GM12875 (cell line): ENCODE measurements around the gene KIF1A.

Experiments
- H3K4me3 ChIP-seq: one replicate; pipeline ENCODE4 v1.5.1; 2011; ENCODE audit warnings: low read depth, low read length, control low read depth
- TF ChIP-seq, protein P1 (sequence below): IDR thresholded peaks from 2 replicates; pipeline ENCODE4 v1.5.1; 2011; ENCODE audit warnings: low read depth, mild to moderate bottlenecking, control low read depth, inconsistent platforms, low read length, moderate library complexity, borderline replicate concordance; ENCODE audit not compliant: insufficient read depth

Gene KIF1A

DNA sequence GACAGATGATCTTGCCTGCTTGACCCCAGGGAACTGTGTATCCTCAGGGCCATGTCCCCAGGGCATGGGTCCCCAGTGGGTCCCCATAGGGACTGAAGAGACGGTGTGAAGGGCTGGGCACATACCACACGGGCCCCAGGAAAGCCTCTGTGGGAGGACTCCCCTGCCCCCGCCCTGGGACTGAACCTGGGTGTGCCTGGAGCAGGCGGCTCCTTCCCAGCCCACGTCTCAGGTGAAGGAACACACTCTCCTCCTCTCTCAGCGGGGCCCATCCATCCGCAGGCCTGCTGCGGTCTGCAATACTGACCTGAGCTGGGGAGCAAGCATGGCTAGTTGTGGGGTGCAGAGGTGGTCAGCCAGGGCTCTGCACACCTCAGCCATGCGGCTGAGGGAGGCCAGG lies 45.2 kb downstream of the KIF1A start:
- TF ChIP-seq, protein P1, sequence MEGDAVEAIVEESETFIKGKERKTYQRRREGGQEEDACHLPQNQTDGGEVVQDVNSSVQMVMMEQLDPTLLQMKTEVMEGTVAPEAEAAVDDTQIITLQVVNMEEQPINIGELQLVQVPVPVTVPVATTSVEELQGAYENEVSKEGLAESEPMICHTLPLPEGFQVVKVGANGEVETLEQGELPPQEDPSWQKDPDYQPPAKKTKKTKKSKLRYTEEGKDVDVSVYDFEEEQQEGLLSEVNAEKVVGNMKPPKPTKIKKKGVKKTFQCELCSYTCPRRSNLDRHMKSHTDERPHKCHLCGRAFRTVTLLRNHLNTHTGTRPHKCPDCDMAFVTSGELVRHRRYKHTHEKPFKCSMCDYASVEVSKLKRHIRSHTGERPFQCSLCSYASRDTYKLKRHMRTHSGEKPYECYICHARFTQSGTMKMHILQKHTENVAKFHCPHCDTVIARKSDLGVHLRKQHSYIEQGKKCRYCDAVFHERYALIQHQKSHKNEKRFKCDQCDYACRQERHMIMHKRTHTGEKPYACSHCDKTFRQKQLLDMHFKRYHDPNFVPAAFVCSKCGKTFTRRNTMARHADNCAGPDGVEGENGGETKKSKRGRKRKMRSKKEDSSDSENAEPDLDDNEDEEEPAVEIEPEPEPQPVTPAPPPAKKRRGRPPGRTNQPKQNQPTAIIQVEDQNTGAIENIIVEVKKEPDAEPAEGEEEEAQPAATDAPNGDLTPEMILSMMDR, result no peak
- no peak overlapping the region for H3K4me3 ChIP-seq

DNA sequence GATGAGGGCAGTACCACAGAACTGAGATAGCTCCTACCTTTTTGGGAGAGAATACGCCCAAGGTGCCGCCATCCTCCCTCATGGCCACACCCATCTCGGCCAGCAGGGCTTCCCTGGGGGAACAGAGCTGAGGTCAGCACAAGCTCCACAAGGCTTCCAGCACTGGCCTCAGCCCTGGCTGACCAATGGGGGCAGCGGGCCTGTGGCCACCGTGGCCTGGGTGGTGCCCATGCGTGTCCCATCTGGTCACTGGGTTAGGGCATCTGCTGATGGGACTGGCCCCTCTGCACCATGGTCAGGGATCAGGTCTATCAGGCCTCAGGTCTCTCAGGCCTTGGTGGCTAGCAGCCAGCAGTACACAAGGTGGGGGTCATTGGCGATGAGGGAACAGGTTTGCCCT lies 50.9 kb downstream of the KIF1A start:
- H3K4me3 ChIP-seq, result no peak overlapping the region
- TF ChIP-seq, protein P1, result no peak

DNA sequence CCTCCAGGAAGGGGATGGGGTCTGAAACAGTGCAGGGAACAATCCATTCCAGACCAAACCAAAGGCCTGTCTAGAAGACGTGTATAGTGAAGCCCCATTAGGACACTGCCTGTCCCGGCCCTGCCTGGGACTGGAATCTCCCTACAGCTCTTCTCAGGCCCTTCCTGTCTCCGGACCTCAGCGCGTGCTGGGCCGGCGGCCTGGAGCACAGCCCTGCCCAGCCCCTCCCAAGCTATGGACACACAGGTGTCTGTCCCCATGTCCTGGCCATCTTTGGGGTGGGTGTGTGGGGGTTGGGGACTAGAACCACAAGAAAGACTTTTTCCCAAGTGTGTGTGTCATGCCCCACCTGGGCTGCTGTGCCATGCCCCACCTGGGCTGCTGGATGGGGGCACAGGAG lies 51.8 kb downstream of the KIF1A start:
- H3K4me3 ChIP-seq, result no peak overlapping the region
- TF ChIP-seq, protein P1, result no peak

DNA sequence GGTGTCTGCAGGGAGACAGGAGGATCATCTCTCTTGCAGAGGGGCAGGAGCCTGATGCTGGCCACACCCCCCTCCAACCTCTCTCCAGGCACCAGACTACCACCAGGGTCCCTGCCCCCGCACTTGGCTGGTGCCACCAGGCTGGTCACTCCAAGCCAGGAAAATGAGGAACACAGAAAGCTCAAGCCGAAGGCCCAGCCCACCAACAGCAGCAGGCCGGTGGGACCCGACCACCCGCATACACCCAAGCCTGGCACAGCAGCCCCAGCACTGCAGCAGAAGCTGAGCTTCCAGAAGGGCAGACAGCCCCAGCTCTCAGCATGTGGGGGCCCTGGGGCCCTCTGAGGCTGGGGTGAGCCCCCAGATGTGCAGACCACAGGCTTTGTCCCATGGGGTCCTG lies 52.7 kb downstream of the KIF1A start:
- TF ChIP-seq, protein P1, result no peak
- no peak overlapping the region for H3K4me3 ChIP-seq

DNA sequence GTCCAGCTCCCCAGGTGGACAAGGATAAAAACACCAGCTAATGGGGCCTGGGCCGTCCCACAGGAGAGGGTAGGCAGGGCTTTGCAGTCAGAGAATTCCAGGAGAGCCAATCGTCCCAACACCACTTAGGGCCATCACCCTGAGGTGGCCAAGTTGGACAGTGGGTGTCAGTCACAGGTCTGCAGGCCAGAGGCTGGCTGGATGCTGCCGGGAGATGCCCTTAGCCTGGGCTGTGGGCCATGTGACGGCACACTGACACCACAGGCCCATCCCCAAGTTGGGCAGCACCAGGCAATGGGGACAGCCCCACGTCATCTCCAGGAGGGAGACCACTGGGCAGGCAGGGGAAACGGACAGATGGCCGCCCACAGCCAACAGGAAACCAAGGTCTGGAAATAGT lies 53.9 kb downstream of the KIF1A start:
- TF ChIP-seq, protein P1, result no peak
- no peak overlapping the region for H3K4me3 ChIP-seq

DNA sequence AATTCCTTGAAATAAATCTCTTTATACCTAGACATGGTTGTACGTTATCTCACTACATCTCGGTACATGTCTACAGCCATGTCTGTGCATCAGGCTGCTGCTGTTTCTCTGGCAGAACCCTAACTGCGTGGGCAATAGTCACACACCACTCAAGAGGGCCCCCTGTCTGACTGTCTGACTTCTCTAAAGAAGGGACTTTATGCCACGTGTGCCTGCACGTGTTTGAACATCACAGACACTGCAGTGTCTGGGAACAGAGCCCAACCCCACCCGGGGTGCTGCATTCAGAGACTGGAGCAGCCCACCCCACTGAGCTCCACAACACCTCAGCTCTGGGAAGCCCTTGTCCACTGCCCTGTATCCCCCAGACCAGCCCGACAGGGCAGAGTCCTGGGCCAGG lies 55.0 kb downstream of the KIF1A start:
- TF ChIP-seq, protein P1, result no peak
- no peak overlapping the region for H3K4me3 ChIP-seq

DNA sequence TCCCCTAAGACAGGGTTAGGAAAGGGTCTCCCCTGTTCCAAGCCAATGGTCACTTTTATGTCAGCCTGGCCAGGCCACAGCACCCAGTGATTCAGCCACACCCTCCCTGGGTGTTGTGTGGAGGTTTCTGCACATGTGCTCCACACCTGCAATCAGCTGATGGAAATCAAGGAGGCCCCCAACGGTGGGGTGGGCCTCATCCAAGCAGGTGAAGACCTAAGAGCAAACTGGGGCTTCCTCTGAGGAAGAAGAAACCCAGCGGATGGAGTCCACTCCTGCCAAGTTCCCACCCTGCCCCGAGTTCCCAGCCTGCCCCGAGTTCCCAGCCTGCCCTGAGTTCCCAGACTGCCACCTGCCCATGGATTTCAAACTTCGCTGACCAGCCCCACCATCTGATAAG lies 55.4 kb downstream of the KIF1A start:
- no peak overlapping the region for H3K4me3 ChIP-seq
- TF ChIP-seq, protein P1, result no peak
